NCI-H69 (cell line): ENCODE data around the gene FAM221B.

Experiments used
- DNase-seq: peaks from one replicate; lab custom pipeline; 2025; lab: John Stamatoyannopoulos, UW

The FAM221B gene

GRCh38 chr9:35828716-35829083 is at the start of gene FAM221B:
Gene FAM221B (minus strand): TSS chr9:35828732. CDS start chr9:35826161, 2,571 bp downstream.
- DNase-seq, result peak; percentile 61

DNA sequence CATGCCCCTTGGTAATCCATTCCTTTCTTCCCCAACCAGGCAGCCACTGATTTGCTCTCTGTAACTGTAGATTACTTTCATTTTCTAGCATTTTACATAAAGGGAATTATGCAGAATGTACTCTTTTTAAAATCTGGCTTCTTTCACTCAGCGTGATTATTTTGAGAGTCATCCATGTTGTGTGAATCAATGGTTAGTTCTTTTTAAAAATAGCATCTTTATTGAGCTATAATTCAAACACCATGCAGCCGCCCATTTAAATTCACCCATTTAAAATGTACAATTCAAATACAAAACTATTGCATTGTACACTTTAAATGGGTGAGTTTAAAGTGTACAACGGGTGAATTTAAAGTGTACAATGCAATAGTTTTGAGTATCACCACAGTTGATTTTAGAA is 44.0 kb upstream of the FAM221B start:
- no peak for DNase-seq

DNA sequence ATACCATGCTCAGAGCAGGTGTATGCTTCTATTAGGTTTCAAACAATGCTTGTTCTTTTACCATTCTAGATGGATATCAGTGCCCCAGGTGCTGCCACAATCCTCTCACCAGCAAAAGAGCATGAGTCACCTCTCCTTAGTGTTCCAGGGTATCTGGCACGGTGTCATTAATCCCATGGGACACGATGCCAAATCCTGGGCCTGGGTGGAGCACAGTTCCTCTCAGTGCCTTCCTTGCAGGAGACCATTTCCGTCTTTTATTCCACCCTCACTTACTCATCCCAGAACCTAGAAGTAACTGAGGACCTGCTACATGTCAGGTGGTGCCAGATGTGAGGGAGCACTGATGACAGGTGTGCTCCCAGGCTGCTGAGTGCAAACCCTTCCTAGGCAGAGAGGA is 43.0 kb upstream of the FAM221B start:
- DNase-seq, result no peak

DNA sequence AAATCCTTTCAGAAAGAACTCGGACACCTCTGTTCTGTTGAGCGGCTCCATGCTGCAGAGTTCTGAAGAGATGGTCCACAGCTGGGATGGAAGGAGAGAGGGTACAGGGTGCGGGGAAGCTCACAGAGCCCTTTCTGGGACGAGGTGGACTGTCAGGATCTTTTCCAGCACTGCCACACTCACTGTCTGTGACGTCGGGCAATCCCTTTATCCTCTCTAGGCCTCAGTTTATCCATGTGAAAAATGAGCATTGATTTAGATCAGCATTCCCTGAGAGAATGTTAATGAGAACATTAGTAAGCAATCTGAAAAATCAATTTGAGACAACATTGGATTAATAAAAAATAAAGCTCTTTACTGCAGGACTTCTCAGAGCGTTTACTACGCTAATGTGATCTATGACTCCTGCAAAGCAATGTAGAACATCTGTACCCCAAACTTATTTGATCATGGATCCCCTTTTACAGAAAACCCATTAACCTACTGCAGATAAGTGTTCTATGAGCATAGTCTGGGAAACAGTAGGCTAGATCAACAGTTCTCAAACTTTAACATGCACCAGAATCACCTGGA is 41.9 kb upstream of the FAM221B start, which contains the start of gene OR13J1:
OR13J1 (minus strand) TSS at position 51 of the 573 bp plus-strand sequence; CDS start at position 51, 0 bp downstream.
- DNase-seq, result no peak

DNA sequence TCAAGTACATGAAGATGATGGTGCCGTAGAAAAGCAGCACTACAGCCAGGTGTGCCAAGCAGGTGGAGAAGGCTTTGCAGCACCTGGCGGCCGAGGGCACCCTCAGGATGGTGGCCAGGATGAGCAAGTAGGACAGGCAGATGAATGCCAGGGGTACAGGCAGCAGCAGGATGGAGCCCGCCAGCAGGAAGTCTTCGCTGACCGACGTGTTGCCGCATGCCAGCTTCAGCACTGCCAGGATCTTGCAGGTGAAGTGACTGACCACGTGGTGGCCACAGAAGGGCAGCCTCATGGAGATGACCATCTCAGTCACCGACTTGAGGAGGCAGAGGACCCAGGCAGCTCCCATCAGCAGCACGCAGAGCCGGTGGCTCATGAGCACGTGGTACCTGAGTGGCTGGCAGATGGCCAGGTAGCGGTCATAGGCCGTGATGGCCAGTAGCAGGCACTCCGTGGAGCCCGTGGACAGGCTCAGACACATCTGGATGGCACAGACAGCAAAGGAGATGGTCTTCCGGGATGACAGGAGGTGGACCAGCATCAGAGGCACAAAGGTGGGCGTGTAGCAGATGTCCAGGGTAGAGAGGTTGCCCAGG is 41.2 kb upstream of the FAM221B start:
- DNase-seq, result no peak

DNA sequence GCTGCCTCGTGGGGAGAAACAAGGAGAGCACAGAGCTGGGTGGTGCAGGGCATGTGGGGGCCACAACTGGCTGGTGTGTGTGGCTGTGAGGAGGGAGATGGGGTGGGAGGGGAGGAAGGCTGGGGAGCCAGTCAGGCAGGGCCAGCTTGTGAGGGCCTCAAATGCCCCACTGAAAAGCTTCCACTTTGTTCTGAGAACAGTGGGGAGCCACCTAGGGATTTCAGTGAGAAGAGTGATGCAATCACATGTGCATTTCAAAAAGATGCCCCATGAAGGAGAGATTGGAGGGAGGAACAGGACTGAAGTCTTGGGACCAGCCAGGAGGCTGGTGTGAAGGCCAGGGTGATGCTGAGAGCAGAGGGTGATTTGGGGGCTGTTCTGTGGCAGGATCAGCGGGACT is 40.4 kb upstream of the FAM221B start:
- no peak for DNase-seq

GRCh38 chr9:35867538-35867937 is 39.0 kb upstream of the FAM221B start:
- DNase-seq, result no peak

DNA sequence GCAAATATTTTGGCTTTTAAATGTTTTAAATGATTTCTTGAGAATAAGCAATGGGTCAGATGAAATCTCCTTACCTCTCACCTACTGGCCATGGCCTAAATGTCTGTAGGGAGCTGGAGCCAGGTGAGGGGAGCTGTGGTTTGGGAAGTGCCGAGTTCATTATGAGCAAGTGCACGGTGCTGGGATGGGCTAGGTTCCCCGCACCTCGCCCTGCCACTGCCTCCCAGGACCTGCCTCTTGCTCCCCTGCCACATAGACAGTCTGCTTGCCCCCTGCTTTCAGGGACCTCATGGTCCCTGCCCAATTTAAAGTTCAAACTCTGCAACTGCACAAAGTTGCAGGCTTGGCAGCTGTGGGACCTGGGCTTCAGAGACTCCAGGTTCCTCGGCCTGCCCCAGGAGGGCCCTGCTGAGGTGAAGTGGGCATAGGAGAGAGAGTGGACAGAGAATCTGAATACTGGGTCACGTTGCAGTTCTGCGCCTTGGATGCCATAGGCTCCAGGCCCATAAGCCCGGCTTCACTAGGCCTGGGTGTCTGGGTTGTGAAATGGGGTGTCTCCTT is 36.2 kb upstream of the FAM221B start:
- DNase-seq, result no peak

- DNase-seq, result no peak
Measured at GRCh38 chr9:35863583-35863982, 35.1 kb upstream of the FAM221B start.

GRCh38 chr9:35862328-35862727 is 33.8 kb upstream of the FAM221B start:
- no peak for DNase-seq

DNA sequence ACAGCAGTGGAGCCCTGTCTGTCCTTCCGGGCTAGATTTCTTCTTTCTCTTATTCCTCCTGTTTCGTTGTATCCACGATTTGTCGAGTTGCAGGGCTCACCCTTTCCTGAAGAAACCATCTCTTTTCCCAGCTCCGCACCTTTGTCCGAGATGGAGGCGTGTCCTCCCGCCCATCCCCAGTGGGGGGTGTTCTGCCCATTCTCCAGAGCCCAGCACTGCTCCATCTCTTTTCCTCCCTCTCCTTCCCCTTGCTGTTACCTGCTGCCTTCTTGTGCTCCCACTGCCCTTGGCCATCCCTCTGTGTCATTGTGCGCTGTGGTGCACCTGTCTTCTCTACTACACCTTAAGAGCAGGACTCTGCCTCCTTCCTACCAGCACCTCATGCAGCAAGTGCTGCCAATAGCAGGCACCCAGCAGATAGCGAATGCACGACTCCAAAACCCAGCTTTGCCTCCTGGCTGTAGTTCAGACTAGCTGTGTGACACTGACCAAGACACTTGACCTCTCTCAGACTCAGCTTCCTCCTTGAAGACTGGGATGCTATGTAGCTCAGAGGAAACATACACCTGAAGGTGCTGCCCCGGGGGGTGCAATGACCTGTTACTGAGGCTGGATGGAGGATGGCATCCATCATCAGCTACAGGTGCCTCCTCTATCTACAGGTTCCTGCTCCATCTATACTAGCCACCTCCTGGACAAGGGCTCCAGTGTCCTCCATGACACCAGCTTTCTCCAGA is 32.8 kb upstream of the FAM221B start:
- DNase-seq, result no peak

- no peak for DNase-seq
Measured at GRCh38 chr9:35859990-35860339, 31.4 kb upstream of the FAM221B start.

DNA sequence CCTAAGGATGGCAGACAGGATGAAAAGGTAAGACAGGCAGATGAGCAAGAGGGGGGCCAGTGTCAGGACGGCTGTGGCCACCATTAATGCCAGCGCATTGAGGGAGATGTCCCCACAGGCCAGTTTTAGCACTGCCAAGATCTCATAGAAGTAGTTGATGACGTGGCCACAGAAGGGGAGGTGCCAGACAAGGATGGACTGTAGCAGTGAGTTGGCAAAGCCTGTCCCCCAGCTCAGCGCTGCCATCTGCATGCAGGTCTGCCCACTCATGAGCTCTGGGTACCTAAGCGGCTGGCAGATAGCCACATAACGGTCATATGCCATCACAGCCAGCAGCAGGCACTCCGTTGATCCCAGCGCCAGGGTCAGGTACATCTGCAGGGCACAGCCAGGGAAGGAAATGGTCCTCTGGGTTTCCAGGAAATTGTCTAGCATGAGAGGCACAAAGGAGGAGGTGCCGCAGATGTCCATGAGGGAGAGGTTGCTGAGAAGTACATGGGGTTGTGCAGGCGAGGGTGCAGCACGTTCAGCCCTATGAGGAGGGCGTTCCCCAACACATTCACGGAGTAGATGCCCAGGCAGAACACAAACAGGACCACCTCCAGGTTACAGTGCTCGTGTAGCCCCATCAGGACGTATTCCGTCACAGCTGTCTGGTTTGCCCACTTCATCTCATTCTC is 30.9 kb upstream of the FAM221B start:
- peak; percentile 11 for DNase-seq

GRCh38 chr9:35858458-35858857 is 29.9 kb upstream of the FAM221B start:
- no peak for DNase-seq

GRCh38 chr9:35856882-35857281 is 28.4 kb upstream of the FAM221B start:
- DNase-seq, result no peak

DNA sequence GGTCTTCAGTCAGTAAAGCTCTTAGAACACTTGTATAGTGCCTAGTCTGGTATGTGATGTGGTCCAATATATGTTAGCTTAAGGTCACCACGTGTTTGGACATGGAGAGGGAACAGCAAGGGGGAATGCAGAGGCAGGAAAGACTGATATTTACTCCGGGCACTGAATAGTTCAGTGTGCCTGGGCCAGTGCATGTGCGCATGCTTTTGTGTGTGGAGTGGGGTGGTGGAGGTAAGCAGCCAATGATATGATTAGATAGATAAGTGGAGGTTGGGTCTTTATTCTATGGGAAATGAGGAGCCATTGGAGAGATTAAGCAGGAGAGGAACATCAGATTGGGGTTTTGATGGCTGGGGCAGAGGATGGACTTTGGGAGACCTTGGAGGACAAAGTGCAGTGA is 27.7 kb upstream of the FAM221B start:
- no peak for DNase-seq

- no peak for DNase-seq
Measured at GRCh38 chr9:35854091-35854762, 25.7 kb upstream of the FAM221B start.

GRCh38 chr9:35852876-35853865 is 24.6 kb upstream of the FAM221B start:
- DNase-seq, result no peak

DNA sequence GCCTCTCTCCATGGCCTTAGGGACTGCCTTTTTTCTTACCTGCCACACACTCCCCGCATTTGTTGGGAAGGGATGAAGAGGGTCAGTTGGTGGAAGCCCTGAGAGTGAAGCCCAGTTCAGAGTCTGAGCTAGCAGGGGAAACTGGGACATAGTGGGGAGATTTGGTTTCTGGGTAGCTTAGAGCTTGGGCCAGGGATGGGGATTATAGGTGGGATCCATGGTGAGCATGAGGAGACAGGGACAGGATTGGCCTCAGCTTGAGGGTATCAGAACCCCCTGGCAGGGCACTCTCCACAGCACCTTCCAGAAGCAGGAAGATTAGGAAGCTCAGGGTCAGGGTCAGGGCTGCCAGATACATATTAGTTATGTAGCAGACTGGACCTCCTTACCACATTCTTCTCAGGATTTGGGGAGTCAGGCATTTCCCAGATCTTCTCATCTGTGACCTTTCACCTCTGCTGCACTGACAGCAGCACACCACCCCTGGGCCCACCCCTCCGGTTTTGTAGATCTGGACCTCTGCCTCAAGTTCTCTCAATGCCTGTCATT is 23.8 kb upstream of the FAM221B start:
- DNase-seq, result no peak

DNA sequence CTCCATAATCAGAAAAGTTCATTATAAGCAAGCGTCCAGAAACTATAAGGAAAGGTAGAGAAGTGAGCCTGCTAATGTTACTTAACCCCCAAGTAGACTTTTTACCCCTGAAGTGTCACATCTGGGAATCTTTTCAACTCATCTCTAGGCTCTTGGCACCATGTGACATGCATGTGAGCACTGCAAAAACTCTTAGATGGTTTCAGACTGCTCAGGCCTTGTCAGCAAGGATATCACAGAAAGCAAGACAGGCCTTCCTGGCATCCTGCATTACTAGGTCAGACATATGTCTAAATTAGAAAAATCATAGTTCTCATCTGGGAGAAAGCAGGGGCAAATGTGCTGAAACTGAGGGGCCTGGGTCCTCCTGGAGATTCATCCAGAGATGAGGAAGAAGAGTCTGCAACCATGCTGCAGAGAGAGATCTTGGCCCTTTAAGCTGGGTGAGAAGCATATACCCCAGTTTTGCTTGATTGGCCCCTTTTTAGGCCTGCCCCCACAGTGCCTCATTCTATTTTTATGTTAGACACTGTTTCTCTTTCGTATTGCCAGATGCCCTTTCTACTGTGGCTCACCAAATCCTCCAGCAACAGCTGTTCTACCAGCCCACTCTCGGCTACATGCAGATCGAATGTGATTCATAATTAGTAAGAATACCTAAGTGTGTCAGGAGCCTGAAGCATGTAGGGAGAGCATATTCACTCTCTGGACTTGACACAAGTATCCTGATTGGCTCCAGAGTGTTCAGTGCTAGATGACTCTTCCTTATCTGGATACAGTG is 19.4 kb upstream of the FAM221B start:
- no peak for DNase-seq
